ENCODE results near the gene SRSF9.

SRSF9 gene

DNA sequence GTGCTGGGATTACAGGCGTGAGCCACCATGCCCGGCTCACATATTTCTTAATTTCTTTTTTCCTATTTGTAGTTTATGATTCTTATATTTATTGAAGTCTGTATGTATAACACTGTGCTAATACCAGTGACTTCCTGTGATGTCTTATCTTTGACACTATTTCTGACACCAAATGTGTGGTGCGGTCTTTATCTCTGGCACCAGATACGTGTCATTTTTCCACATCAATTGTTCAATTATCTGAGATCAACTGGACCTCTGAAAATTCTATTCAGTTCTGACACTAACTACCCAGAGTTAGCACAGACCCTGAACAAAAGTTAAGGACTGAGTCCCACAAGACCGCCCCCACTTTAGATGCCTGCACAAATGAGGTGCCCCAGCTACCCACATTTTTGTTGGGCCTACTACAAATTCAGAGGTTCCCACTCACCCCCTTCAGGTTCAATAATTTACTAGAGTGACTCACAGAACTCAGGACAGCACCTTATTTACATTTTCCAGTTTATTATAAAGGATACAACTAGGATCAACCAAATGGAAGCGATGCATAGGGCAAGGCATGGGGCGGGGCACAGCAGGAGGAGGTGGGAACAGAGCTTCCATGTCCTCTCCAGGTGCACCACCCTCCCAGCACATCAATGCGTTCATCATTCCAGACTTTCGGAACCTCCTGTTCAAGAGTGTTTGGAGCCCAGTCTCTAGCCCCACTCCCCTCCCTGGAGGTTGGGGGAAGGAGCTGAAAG is 11.6 kb upstream of the SRSF9 start:
- no peak for TF ChIP-seq POLR2AphosphoS5 (IDR thresholded peaks at IDR 0.05; ENCODE audit: low read depth, low read length)

DNA sequence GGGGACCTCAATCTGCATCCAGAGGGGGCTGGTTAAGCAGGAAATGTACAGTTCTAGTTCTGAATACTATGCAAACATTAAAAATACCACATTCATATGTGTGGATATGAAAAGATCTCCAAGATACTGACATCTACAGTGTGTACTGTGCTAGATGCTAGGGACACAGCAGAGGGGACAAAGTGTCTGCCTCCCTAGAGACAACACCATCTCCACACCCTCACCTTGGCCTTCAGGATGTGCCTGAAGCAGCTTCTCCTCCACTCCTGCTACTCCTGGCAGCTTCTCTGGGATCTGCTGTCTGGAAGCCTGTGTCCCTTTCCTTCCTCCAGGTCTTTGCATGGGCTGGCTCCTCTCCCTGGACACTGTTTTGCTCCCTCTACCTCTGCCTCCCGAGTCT is 10.7 kb upstream of the SRSF9 start:
- no peak for TF ChIP-seq SIN3A (IDR thresholded peaks at IDR 0.05; ENCODE audit: borderline replicate concordance, insufficient read depth, low read length)

GRCh38 chr12:120479458-120479857 is 9.9 kb upstream of the SRSF9 start:
- TF ChIP-seq FOXP2 (optimal IDR thresholded peaks at IDR 0.05; ENCODE audit: borderline replicate concordance, extremely low read depth, extremely low read length, insufficient read depth) (no peak), TAF1 (IDR thresholded peaks at IDR 0.05; ENCODE audit: borderline replicate concordance, insufficient read depth, low read length) (no peak), POLR2AphosphoS5 (IDR thresholded peaks at IDR 0.05; ENCODE audit: low read depth, low read length) (no peak), SIN3A (IDR thresholded peaks at IDR 0.05; ENCODE audit: borderline replicate concordance, insufficient read depth, low read length) (no peak)
- TF ChIP-seq, protein P1, sequence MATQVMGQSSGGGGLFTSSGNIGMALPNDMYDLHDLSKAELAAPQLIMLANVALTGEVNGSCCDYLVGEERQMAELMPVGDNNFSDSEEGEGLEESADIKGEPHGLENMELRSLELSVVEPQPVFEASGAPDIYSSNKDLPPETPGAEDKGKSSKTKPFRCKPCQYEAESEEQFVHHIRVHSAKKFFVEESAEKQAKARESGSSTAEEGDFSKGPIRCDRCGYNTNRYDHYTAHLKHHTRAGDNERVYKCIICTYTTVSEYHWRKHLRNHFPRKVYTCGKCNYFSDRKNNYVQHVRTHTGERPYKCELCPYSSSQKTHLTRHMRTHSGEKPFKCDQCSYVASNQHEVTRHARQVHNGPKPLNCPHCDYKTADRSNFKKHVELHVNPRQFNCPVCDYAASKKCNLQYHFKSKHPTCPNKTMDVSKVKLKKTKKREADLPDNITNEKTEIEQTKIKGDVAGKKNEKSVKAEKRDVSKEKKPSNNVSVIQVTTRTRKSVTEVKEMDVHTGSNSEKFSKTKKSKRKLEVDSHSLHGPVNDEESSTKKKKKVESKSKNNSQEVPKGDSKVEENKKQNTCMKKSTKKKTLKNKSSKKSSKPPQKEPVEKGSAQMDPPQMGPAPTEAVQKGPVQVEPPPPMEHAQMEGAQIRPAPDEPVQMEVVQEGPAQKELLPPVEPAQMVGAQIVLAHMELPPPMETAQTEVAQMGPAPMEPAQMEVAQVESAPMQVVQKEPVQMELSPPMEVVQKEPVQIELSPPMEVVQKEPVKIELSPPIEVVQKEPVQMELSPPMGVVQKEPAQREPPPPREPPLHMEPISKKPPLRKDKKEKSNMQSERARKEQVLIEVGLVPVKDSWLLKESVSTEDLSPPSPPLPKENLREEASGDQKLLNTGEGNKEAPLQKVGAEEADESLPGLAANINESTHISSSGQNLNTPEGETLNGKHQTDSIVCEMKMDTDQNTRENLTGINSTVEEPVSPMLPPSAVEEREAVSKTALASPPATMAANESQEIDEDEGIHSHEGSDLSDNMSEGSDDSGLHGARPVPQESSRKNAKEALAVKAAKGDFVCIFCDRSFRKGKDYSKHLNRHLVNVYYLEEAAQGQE (IDR thresholded peaks at IDR 0.05; ENCODE audit: insufficient read depth in 1 of 2, low read depth in 2 of 2, low read length in 2 of 2) = no peak

GRCh38 chr12:120475643-120476042 is 6.1 kb upstream of the SRSF9 start:
- TF ChIP-seq SIN3A (IDR thresholded peaks at IDR 0.05; ENCODE audit: borderline replicate concordance, insufficient read depth, low read length) = no peak

DNA sequence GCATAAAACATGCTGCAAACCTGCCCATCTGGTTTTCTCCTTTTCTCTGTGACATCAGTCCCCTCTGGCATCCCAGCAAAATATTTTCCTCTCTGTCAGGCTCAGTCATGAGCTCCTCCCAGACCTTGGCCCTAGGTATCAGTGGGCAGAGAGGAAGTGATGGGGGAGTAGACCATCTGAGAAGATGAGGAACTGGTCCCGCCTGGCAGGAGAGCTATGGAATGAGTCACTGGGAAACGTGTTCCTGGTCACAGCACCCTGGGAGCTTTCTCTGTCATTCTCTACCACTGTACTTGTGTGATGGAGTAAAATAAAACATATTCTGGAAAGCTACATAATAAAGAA is 5.0 kb upstream of the SRSF9 start:
- TF ChIP-seq FOXP2 (optimal IDR thresholded peaks at IDR 0.05; ENCODE audit: borderline replicate concordance, extremely low read depth, extremely low read length, insufficient read depth) (no peak), SIN3A (IDR thresholded peaks at IDR 0.05; ENCODE audit: borderline replicate concordance, insufficient read depth, low read length) (no peak), POLR2AphosphoS5 (IDR thresholded peaks at IDR 0.05; ENCODE audit: low read depth, low read length) (no peak), TAF1 (IDR thresholded peaks at IDR 0.05; ENCODE audit: borderline replicate concordance, insufficient read depth, low read length) (no peak)
- TF ChIP-seq, protein P1 (IDR thresholded peaks at IDR 0.05; ENCODE audit: insufficient read depth in 1 of 2, low read depth in 2 of 2, low read length in 2 of 2) = no peak

GRCh38 chr12:120473807-120474615 is 4.5 kb upstream of the SRSF9 start:
- no peak for TF ChIP-seq POLR2AphosphoS5 (IDR thresholded peaks at IDR 0.05; ENCODE audit: low read depth, low read length)
- no peak for TF ChIP-seq TAF1 (IDR thresholded peaks at IDR 0.05; ENCODE audit: borderline replicate concordance, insufficient read depth, low read length)
- no peak for TF ChIP-seq FOXP2 (optimal IDR thresholded peaks at IDR 0.05; ENCODE audit: borderline replicate concordance, extremely low read depth, extremely low read length, insufficient read depth)

DNA sequence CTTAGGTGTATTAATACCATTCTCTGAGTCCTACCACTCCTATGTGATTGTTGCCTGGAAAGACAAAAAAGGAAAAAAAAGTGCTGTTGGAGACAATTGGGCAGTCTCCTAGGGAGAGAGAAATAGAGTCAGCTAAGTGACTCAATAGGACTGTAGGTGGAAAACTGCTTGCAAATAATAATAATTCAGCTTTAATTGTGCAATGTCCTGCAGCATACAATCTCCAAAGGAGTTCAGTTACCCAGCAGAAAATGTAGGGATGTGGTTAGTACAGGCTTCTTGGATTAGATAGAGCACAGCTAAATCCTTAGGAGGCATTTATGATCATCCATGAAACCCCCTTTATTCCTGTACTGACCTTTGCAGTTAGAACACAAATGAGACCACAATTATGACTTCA is 3.0 kb upstream of the SRSF9 start:
- TF ChIP-seq SIN3A (IDR thresholded peaks at IDR 0.05; ENCODE audit: borderline replicate concordance, insufficient read depth, low read length) = no peak
- TF ChIP-seq, protein P1 (IDR thresholded peaks at IDR 0.05; ENCODE audit: insufficient read depth in 1 of 2, low read depth in 2 of 2, low read length in 2 of 2) = no peak
- no peak for TF ChIP-seq TAF1 (IDR thresholded peaks at IDR 0.05; ENCODE audit: borderline replicate concordance, insufficient read depth, low read length)
- no peak for TF ChIP-seq FOXP2 (optimal IDR thresholded peaks at IDR 0.05; ENCODE audit: borderline replicate concordance, extremely low read depth, extremely low read length, insufficient read depth)
- TF ChIP-seq POLR2AphosphoS5 (IDR thresholded peaks at IDR 0.05; ENCODE audit: low read depth, low read length) = no peak

All from PFSK-1 (cell line).